ENCODE measurements around the gene SLC25A29.

SLC25A29 gene

DNA sequence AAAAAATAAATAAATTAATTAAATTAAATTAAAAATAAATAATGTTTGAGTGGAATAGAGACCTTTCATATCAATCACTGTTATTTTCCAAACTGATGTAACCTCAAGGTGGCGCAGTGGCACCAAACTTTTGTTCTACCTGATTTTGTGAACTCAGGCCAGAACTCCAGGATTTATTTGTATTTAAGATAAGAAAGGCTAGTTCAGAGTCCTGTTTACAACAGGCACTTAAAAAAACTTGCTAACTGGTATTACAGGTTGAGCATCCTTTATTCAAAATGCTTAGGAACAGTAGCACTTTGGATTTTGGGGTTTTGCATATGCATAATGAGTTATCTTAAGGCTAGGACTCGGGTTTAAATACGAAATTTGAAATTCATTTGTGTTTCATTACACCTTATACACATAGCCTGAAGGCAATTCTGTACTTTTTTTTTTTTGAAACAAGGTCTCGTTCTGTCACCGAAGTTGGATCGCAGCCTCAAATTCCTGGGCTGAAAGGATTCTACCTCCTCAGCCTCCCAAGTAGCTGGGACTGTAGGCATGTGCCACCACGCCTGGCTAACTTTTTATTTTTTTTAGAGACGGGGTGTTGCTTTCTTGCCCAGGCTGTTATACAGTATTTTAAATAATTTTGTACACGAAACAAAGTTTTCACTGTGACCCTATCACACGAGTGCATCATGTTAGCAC, 34.9 kb downstream of the SLC25A29 start:
- H3K4me3 ChIP-seq (ENCODE audit: low read depth, low read length), result no peak overlapping the region
- DNase-seq (ENCODE audit: low read depth), result peak; percentile 44
- TF ChIP-seq, protein P1, sequence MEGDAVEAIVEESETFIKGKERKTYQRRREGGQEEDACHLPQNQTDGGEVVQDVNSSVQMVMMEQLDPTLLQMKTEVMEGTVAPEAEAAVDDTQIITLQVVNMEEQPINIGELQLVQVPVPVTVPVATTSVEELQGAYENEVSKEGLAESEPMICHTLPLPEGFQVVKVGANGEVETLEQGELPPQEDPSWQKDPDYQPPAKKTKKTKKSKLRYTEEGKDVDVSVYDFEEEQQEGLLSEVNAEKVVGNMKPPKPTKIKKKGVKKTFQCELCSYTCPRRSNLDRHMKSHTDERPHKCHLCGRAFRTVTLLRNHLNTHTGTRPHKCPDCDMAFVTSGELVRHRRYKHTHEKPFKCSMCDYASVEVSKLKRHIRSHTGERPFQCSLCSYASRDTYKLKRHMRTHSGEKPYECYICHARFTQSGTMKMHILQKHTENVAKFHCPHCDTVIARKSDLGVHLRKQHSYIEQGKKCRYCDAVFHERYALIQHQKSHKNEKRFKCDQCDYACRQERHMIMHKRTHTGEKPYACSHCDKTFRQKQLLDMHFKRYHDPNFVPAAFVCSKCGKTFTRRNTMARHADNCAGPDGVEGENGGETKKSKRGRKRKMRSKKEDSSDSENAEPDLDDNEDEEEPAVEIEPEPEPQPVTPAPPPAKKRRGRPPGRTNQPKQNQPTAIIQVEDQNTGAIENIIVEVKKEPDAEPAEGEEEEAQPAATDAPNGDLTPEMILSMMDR (conservative IDR thresholded peaks at IDR 0.05; ENCODE audit: low read depth, low read length), result peak; percentile 45

DNA sequence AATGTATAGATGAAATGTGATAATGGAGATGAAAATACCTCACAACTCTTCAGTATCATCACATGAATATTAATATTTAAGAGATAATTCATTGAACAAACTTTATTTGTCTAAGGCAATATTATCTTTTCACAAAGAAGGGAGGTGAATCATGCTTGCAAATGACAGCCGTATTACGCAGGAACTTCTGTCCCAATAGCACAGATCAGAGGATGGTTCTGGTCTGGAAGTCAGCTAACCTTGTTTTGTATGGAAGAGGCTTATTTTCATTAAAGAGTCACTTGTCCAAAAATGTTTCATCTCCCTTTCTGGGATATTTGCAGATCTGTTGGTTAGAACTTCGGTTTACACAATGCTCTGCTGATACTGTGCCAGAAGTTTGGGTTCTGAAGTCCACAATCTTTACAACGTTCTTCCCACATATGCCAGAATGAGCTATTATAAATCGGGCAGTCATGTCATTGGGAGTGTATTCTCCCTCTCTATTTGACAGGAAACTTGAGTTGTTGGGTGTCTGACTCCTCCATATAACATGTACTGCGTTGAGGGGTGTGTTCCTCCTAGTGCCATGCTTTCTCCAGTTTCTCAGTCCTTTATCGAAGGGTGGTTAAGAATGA, 37.5 kb downstream of the SLC25A29 start:
- peak; percentile 39 for DNase-seq (ENCODE audit: low read depth)
- no peak overlapping the region for H3K4me3 ChIP-seq (ENCODE audit: low read depth, low read length)
- TF ChIP-seq, protein P1 (conservative IDR thresholded peaks at IDR 0.05; ENCODE audit: low read depth, low read length), result no peak

DNA sequence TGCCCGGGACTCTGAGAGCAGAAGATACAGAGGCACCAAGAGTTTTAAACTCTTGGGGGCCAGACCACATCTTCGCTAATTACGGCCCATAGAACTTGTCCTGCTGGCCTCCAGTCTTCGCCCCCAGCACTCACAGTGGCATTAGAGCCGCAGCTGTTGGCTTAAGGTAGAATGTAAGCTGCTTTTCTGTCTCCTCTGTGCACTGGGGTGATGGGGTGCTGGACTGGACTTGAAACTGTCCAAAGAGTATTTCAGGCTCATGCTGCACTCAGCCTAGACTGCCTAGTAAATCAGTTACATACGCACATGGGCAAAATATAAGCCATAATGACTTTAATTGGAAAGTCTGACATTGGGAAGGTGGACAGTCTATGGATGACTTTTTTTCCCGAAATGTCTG, 38.3 kb downstream of the SLC25A29 start:
- H3K4me3 ChIP-seq (ENCODE audit: low read depth, low read length), result no peak overlapping the region
- DNase-seq (ENCODE audit: low read depth), result no peak
- TF ChIP-seq, protein P1 (conservative IDR thresholded peaks at IDR 0.05; ENCODE audit: low read depth, low read length), result no peak

DNA sequence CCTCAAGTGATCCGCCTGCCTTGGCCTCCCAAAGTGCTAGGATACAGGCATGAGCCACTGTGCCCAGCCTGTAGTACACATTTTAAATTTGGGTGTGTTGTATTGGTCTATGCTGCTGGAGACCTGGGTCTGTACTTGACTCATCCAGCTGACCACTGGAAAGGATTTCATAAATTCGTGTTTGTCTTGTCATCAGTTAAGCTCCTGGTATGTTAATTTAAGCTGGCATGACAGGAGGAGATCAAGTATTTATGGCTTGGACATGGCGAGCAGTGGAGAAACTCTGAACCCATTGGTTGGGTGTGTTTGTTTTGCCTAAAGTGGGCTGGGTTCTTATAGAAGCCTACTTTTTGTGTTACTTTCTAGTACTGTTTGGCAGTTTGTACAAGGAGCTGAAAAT, 43.1 kb downstream of the SLC25A29 start:
- no peak for DNase-seq (ENCODE audit: low read depth)
- TF ChIP-seq, protein P1 (conservative IDR thresholded peaks at IDR 0.05; ENCODE audit: low read depth, low read length), result no peak
- no peak overlapping the region for H3K4me3 ChIP-seq (ENCODE audit: low read depth, low read length)

DNA sequence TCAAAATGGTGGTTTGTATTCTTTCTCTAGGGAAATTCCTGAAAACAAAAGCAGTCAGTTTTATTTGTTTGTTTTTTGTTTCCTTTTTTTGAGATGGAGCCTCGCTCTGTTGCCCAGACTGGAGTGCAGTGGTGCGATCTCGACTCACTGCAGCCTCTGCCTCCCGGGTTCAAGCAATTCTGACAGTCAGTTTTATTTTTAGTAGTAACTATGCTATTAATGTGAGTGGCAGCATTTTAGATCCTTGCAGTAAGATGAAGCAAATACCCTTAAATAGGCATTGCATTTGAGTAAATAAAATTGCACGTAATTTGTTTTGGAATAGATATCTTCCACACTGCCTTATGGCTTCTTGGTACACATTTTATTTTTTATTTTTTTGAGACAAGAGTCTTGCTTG, 43.7 kb downstream of the SLC25A29 start:
- H3K4me3 ChIP-seq (ENCODE audit: low read depth, low read length), result no peak overlapping the region
- TF ChIP-seq, protein P1 (conservative IDR thresholded peaks at IDR 0.05; ENCODE audit: low read depth, low read length), result no peak
- DNase-seq (ENCODE audit: low read depth), result no peak

DNA sequence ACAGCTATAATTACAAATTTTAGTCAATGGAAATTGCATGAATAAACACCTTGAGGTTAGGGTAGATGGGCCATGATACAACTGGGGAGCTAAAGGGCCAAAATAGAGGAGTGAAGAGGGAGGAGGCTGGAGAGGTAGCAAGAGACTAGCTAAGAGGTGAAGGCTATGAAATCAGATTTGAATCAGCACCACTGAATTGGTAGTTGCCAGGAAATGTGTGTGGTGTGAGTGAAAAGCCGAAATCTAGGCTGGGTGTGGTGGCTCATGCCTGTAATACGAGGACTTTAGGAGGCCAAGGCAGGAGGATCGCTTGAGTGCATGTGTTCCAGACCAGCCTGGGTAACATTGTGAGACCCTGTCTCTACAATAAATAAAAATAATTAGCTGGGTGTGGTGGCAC, 44.6 kb downstream of the SLC25A29 start:
- TF ChIP-seq, protein P1 (conservative IDR thresholded peaks at IDR 0.05; ENCODE audit: low read depth, low read length), result no peak
- DNase-seq (ENCODE audit: low read depth), result no peak
- no peak overlapping the region for H3K4me3 ChIP-seq (ENCODE audit: low read depth, low read length)

Data from choroid plexus epithelial cell (primary cell).